22Rv1 (cell line): ENCODE results near the gene ECD.

Experiments
- CTCF ChIP-seq: fragments of 450-650 bp; IDR thresholded peaks from 2 replicates; pipeline ENCODE4 v1.5.1; 2017; ENCODE audit warnings: mild to moderate bottlenecking
- ZFX ChIP-seq: fragments of 450-650 bp; IDR thresholded peaks from 2 replicates; pipeline ENCODE4 v1.6.1; 2017; ENCODE audit warnings: antibody characterized with exemption, borderline replicate concordance

GRCh38 chr10:73117976-73118743, 49.6 kb downstream of the ECD start:
- TF ChIP-seq CTCF: no peak
- TF ChIP-seq ZFX: no peak
